Measurements from ENCODE around the gene GET3.
"Not testable (repeated sequence)": the region's sequence is repeated elsewhere in the genome, so short reads cannot be mapped to it uniquely, and the experiment has no call there.

GET3 gene

GRCh38 chr19:12792051-12792852 lies 55.0 kb downstream of the GET3 start:
- peak in 1 of 2 donors; percentile 53 for DNase-seq (ENCODE audit: low read depth in 2 of 2)

DNA sequence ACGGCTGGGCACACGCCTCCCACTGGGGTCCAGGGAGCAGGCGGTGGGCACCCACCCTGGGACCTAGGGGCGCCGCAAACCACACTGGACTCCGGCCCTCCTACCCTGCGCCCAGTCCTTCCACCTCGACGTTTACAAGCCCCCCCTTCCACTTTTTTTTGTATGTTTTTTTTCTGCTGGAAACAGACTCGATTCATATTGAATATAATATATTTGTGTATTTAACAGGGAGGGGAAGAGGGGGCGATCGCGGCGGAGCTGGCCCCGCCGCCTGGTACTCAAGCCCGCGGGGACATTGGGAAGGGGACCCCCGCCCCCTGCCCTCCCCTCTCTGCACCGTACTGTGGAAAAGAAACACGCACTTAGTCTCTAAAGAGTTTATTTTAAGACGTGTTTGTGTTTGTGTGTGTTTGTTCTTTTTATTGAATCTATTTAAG lies 55.6 kb downstream of the GET3 start:
- no peak for DNase-seq (ENCODE audit: low read depth in 2 of 2)

DNA sequence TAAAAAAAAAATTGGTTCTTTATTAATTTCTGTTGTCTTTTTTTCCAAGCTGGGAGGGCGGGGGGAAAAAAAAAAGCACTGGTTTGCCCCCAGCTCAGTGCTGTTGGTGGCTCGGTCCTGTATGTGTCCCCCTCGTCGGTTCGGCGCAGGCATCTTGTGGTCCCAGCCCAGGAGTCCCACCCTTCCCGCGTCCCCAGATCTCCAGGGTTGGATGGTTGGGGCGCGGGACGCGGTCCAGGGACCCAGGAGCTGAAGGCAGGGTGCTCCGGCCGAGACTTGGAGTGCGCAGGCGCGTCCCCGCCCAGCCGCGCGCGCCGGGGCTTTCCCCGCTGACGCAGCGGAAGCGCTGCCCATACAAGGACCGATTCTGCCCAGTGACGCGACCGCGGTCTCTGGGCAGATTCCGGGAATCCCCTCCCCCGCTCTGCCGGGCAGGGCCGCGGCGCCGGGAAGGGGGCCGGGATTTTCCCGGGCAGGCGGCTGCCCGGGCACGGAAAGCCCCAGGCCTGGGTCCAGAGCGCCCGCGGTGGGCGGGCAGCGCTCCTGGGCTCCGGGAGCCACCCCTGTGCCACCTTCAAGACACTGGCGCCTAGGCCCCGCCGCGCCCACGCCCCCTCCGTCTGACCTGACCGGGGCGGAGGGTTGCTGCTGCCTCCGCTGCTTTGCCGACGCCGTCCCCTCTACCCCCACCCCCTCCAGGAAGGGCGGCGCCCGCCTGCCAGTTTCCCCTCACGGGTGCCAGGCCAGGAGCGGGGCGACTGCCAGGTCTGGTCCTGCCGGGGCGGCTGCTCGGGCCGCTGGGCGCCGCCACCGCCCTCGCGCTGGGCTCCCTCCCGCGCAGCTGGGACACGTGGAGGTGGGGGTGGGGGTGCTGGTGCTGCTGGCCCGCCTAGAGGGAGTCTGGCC lies 56.2 kb downstream of the GET3 start:
- peak; percentile 86 to 87 for DNase-seq (ENCODE audit: low read depth in 2 of 2)

DNA sequence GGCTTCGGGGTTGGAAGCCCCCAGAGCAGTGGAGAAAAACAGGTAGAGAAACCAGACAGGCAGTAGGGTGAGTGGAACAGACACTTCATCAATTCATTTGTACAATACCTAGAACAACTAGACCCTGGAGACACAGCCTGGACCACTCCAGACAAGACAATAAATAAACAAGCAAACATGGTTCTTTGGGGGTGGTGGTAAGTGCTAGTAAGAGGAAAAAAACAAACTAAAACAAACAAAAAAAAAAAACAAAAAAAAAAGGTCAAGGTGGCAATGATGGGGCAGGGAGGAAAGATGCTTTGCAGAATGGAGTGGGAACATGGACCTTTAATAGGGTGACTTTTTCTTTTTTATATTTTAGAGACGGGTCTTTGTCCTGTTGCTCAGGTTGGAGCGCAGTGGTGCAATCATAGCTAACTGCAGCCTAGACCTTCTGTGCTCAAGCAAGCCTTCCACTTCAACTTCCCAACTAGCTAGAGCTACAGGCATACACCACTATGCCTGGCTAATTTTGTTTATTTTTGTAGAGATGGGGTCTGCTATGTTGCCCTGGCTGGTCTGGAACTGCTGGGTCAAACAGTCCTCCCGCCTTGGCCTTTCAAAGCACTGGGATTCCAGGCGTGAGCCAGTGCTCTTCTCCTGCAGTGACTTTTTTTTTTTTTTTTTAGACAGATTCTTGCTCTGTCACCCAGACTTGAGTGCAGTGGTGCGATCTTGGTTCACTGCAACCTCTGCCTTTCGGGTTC lies 57.1 kb downstream of the GET3 start:
- no peak for DNase-seq (ENCODE audit: low read depth in 2 of 2)

DNA sequence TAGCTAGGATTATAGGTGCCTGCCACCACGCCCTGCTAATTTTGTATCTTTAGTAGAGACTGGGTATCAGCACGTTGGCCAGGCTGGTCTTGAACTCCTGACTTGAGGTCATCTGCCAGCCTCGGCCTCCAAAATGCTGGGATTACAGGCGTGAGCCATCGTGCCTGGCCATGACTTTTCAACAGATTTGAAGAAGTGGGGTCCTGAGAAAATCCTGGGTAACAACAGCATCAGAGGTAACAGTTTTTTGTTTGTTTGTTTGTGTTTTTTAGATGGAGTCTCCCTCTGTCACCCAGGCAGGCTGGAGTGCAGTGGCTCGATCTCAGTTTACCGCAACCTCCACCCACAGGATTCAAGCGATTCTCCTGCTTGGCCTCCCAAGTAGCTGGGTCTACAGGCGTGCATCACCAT lies 57.7 kb downstream of the GET3 start:
- no peak for DNase-seq (ENCODE audit: low read depth in 2 of 2)

GRCh38 chr19:12796146-12797071 lies 59.1 kb downstream of the GET3 start:
- peak in 1 of 2 donors; percentile 68 for DNase-seq (ENCODE audit: low read depth in 2 of 2)

DNA sequence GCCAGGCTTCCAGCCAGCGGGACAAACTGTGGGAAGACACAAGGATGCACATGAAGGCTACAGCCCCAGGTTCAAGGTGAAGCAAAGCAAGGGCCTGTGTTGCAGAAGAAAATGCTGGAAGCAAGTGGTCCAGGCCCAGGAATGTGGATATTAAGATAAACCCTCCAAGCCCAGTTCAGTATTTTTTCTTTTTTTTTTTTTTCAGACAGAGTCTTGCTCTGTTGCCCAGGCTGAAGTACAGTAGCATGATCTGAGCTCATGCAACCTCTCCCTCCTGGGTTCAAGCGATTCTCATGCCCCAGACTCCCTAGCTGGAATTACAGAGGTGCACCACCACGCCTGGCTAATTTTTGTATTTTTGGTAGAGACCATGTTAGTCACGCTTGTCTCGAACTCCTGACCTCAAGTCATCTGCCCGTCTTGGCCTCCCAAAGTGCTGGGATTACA lies 59.9 kb downstream of the GET3 start:
- DNase-seq (ENCODE audit: low read depth in 2 of 2): no peak

DNA sequence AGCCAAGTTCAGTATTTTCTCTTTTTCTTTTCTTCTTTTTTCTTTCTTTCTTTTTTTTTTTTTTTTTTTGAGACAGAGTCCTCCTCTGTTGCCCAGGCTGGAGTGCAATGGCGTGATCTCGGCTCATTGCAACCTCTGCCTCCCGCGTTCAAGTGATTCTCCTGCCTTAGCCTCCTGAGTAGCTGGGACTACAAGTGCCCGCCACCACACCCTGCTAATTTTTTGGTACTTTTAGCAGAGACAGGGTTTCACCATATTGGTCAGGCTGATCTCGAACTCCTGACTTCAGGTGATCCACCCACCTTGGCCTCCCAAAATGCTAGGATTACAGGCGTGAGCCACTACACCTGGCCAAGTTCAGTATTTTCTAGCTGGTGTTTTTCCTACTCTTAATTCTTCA lies 60.3 kb downstream of the GET3 start:
- DNase-seq (ENCODE audit: low read depth in 2 of 2): not testable (repeated sequence)

Measured in activated CD4-positive, alpha-beta T cell treated with anti-CD3 and anti-CD28 coated beads for 24 hours (primary cell).